ENCODE measurements around the gene MTHFD1L.
"Not testable (repeated sequence)": the region's sequence is repeated elsewhere in the genome, so short reads cannot be mapped to it uniquely, and the experiment has no call there.

The MTHFD1L gene

GRCh38 chr6:150865406-150866146, at the start of gene MTHFD1L:
Gene MTHFD1L, plus strand, starts transcription at chr6:150865702. Its CDS starts 121 bp downstream, at chr6:150865823.
- peak; percentile 65 for DNase-seq

DNA sequence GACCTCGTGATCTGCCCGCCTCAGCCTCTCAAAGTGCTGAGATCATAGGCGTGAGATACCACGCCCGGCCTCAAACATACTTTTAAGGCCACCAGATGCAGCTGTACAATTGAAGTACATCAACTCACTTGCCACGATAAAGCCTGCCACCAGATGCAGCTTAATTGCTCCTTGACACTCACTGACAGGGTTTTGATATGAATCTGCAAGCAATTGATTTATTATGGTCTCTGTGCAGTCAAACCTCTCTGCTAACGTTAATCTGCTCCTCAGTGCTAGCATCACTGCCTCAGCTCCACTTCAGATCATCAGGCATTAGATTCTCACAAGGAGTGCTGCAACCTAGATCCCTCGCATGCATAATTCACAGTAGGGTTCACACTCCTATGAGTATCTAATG, 48.9 kb upstream of the MTHFD1L start:
- not testable (repeated sequence) for DNase-seq

DNA sequence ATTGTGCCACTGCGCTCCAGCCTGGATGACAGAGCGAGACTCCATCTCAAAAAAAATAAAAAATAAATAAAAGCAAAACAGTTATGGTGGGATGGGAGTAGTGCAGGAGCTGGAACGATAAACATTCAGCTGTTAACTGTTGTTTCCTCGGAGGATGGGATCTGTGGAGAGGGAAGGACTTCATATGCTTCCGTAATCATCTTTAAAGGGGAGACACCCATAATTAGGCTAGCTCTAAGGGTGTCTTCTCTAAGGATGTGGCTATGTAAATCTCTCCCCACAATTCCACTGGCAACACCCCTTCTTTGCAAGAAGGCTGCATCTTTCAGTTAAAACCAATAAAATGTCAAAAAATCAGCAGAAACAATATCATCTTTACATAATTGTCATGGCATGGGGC, 42.6 kb upstream of the MTHFD1L start:
- no peak for DNase-seq

DNA sequence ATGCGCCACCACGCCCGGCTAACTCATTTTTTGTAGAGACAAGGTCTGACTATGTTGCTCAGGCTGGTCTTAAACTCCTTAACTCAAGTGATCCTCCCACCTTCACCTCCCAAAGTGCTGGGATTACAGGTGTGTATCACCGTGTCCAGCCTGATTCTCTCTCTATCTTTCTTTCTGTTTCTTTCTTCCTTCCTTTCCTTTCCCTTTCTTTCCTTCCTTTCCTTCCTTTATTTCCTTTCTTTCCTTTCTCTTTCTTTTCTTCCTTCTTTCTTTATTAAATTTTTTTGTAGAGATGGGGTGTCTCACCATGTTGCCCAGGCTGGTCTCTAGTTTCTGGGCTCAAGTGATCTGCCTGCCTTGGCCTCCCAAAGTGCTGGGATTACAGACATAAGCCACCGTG, 38.7 kb upstream of the MTHFD1L start:
- no peak for DNase-seq

GRCh38 chr6:150828107-150828506, 37.4 kb upstream of the MTHFD1L start:
- DNase-seq: not testable (repeated sequence)

GRCh38 chr6:150830439-150831165, 34.9 kb upstream of the MTHFD1L start:
- DNase-seq: no peak

DNA sequence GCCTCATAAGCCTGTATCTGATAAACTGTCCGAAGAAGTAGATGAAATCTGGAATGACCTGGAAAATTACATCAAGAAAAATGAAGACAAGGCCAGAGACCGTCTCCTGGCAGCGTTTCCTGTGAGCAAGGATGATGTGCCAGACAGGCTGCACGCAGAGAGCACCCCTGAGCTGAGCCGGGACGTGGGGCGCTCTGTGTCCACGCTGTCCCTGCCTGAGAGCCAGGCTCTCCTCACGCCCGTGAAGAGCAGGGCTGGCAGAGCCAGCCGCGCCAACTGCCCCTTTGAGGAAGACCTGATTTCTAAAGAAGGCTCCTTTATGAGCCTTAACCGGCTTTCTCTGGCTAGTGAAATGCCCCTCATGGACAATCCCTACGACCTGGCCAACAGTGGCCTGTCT, 33.9 kb upstream of the MTHFD1L start:
- no peak for DNase-seq

DNA sequence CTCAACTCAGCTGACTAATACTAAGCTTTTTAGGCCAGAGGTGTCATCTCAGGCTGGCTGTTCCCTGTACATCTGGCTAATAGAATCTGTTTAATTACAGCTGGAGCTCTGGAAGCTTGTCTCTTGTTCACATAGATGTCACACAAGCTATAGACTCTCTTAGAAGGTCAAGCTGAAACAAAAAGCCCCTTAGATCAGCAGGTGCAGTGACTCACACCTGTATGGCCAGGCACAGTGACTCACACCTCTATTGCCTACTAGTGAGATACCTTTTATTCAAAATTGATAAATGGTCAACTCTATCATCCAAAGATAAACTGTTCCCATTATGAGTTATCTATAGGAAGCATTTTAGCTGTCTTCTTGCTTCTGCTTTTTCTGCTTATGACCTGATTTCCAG, 29.9 kb upstream of the MTHFD1L start:
- no peak for DNase-seq

GRCh38 chr6:150840185-150840584, 25.3 kb upstream of the MTHFD1L start:
- no peak for DNase-seq

- DNase-seq: no peak
These were observed 24.3 kb upstream of the MTHFD1L start for GRCh38 chr6:150841189-150841588.

- no peak for DNase-seq
These were observed 23.8 kb upstream of the MTHFD1L start for GRCh38 chr6:150841697-150842096.

DNA sequence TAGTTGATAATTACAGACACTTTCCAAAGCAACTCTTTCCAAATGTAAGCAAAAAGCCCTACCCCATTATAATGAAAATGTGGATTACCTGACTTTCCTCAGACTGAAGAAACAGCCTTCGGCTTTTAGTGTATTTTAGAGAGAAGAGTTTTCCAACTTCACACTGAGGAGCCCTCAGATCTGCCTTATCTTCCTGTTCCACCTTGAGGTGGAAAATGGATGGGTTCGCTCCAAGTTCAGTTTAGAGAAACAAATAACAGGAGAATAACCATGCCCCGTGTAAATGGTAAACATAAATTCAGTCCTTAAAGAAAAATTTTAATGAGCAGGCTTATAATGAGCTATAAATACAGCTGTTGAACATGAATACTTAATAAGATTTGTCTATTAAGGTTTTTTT, 21.1 kb upstream of the MTHFD1L start:
- no peak for DNase-seq

DNA sequence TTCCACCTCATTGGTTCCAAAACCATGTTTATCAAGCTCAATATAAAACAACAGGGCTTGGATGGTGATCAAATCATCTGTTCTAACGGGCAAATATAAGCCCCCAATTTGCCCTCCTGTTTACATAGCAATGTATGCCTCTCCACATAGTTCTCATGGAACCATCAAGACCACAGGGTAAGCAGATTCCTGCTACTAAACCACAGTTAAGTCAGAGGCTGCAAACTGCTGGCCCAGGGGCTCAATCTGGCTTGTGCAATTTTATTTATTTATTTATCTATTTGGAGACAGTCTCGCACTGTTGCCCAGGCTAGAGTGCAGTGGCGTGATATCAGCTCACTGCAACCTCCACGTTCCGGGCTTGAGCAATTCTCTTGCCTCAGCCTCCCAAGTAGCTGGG, 18.9 kb upstream of the MTHFD1L start:
- no peak for DNase-seq

GRCh38 chr6:150848400-150848799, 17.1 kb upstream of the MTHFD1L start:
- no peak for DNase-seq

- DNase-seq: not testable (repeated sequence)
These were observed 11.1 kb upstream of the MTHFD1L start for GRCh38 chr6:150854392-150854791.

- not testable (repeated sequence) for DNase-seq
These were observed 10.3 kb upstream of the MTHFD1L start for GRCh38 chr6:150855171-150855570.

DNA sequence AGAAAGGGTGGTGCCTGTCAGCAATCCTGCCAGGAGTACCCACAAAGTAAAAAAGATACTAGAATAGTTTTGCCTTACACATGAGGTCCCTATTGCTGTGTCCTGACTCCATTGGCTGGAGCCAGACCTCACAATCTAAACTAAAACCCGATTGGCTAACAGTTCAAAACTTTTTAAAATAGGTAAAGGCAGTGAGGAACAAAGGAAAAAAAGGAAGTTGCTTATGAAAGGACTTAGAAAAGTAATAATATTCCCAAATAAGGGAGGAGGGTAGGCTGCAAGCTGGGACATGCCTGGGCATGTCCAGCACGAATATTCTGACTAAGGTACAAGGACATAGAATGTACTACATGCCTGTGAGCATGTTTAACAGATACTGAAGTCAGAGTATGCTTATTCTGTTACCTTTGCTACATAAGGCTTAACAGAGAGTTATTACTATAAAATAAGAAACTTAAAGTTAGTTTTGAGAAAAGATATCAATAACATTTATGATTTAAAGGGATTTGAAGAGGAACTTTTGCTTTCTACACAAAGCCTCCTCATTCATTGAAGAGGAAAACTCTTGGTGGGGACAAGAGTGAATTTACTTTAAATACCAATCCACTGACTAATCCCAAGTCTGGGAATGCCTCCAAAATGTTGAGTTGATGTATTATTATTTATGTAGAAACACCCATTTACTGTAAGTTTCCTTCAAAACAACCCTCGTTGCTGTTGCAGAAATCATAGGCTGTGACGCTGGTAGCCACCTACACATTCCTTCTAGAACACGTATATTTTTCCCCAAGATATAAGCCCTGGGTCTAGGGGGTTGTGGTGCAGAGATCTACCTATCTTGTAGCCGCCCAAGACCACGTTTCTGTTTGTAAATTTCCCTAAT, 8.2 kb upstream of the MTHFD1L start:
- no peak for DNase-seq

DNA sequence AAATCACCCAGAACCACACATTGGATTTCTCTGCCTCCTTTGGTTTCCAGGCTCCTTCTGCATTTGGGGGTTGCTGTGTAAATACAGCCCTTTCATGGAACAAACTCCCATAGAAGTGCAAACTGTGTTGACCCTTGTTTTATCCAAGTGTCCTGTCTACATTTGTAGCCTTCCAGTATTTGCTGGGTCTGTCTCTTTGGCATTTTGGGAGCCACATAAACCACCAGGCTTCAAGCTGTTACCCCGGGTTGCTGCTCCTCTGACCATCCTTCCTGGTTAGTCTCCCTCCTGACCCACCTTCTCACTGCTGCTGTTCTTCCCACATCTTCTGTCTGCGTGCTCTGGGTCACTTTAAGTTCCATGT, 7.6 kb upstream of the MTHFD1L start:
- no peak for DNase-seq

DNA sequence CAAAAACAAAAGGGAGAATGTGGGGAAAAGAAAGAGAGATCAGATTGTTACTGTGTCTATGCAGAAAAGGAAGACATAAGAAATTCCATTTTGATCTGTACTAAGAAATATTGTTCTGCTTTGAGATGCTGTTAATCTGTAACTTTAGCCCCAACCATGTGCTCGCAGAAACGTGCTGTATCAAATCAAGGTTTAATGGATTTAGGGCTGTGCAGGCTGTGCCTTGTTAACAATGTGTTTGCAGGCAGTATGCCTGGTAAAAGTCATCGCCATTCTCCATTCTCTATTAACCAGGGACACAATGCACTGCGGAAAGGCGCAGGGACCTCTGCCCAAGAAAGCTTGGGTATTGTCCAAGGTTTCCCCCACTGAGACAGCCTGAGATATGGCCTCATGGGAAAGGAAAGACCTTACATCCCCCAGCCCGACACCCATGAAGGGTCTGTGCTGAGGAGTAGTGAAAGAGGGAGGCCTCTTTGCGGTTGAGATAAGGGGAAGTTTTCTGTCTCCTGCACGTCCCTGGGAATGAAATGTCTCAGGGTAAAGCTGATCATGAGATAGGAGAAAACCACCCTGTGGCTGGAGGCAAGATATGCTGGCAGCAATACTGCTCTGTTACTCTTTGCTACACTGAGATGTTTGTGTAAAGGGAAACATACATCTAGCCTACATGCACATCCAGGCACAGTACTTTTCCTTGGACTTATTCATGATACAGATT, 3.9 kb upstream of the MTHFD1L start:
- not testable (repeated sequence) for DNase-seq

GRCh38 chr6:150863213-150863928, 2.1 kb upstream of the MTHFD1L start:
- no peak for DNase-seq

GRCh38 chr6:150865043-150865405, 478 bp upstream of the MTHFD1L start:
- no peak for DNase-seq

Measured in activated CD4-positive, alpha-beta T cell treated with anti-CD3 and anti-CD28 coated beads, Interleukin-2, amount 50 U/mL, for 1 hour (primary cell).